ENCODE data around the gene SYNE2.

The SYNE2 gene

GRCh38 chr14:63918411-63918810, 65.6 kb downstream of the SYNE2 start:
- Histone ChIP-seq H3K4me1 (no peaks in the 10 kb centered on the region), H3K4me2 (ENCODE audit: low read length) (no peak overlapping the region), H3K36me3 (ENCODE audit: control insufficient read depth, insufficient read depth, low read length) (no peaks in the 10 kb centered on the region), H2AFZ (no peak overlapping the region), H3K27me3 (ENCODE audit: control insufficient read depth, insufficient read depth, low read length) (no peaks in the 10 kb centered on the region), H3K9ac (no peak overlapping the region), H3K4me3 (ENCODE audit: low read depth, low read length) (no peak overlapping the region), H3K9me3 (ENCODE audit: control insufficient read depth, low read length) (no peaks in the 10 kb centered on the region), H3K27ac (no peak overlapping the region), H3K79me2 (peaks cover 2% of the 10 kb centered on the region)
- no peak for TF ChIP-seq CTCF (IDR thresholded peaks at IDR 0.05)

GRCh38 chr14:63922696-63923421, 70.1 kb downstream of the SYNE2 start:
- Histone ChIP-seq H3K9me3 (ENCODE audit: control insufficient read depth, low read length) (no peaks in the 10 kb centered on the region), H3K9ac (no peak overlapping the region), H3K27me3 (ENCODE audit: control insufficient read depth, insufficient read depth, low read length) (no peaks in the 10 kb centered on the region), H2AFZ (no peak overlapping the region), H3K36me3 (ENCODE audit: control insufficient read depth, insufficient read depth, low read length) (no peaks in the 10 kb centered on the region), H3K4me3 (ENCODE audit: low read depth, low read length) (no peak overlapping the region), H3K4me1 (no peaks in the 10 kb centered on the region), H3K4me2 (ENCODE audit: low read length) (no peak overlapping the region), H3K79me2 (peaks cover 6% of the 10 kb centered on the region), H3K27ac (no peak overlapping the region)
- no peak for TF ChIP-seq CTCF (IDR thresholded peaks at IDR 0.05)

GRCh38 chr14:63923422-63923752, 70.6 kb downstream of the SYNE2 start:
- no peak overlapping the region for H2AFZ ChIP-seq
- H3K27ac ChIP-seq, result no peak overlapping the region
- no peak for TF ChIP-seq CTCF (IDR thresholded peaks at IDR 0.05)
- H3K4me3 ChIP-seq (ENCODE audit: low read depth, low read length), result no peak overlapping the region
- no peak overlapping the region for H3K4me2 ChIP-seq (ENCODE audit: low read length)
- H3K9me3 ChIP-seq (ENCODE audit: control insufficient read depth, low read length), result no peaks in the 10 kb centered on the region
- no peaks in the 10 kb centered on the region for H3K27me3 ChIP-seq (ENCODE audit: control insufficient read depth, insufficient read depth, low read length)
- H3K9ac ChIP-seq, result no peak overlapping the region
- peaks cover 6% of the 10 kb centered on the region for H3K79me2 ChIP-seq
- no peaks in the 10 kb centered on the region for H3K4me1 ChIP-seq
- H3K36me3 ChIP-seq (ENCODE audit: control insufficient read depth, insufficient read depth, low read length), result no peaks in the 10 kb centered on the region

- no peak overlapping the region for H3K27ac ChIP-seq
- no peak for TF ChIP-seq CTCF (IDR thresholded peaks at IDR 0.05)
Measured at GRCh38 chr14:63924375-63924774, 71.6 kb downstream of the SYNE2 start.

GRCh38 chr14:63926641-63927040, 73.8 kb downstream of the SYNE2 start:
- no peak for TF ChIP-seq CTCF (IDR thresholded peaks at IDR 0.05)
- H3K4me2 ChIP-seq (ENCODE audit: low read length), result no peak overlapping the region
- no peak overlapping the region for H3K27ac ChIP-seq
- no peak overlapping the region for H3K9ac ChIP-seq
- no peak overlapping the region for H2AFZ ChIP-seq
- H3K36me3 ChIP-seq (ENCODE audit: control insufficient read depth, insufficient read depth, low read length), result no peaks in the 10 kb centered on the region
- H3K79me2 ChIP-seq, result peaks cover 4% of the 10 kb centered on the region
- H3K27me3 ChIP-seq (ENCODE audit: control insufficient read depth, insufficient read depth, low read length), result no peaks in the 10 kb centered on the region
- no peak overlapping the region for H3K4me3 ChIP-seq (ENCODE audit: low read depth, low read length)
- H3K4me1 ChIP-seq, result no peaks in the 10 kb centered on the region
- no peaks in the 10 kb centered on the region for H3K9me3 ChIP-seq (ENCODE audit: control insufficient read depth, low read length)

More at GRCh38 chr14:63924375-63924774, 71.6 kb downstream of the SYNE2 start:
- no peak overlapping the region for H3K9ac ChIP-seq
- H3K79me2 ChIP-seq, result peaks cover 4% of the 10 kb centered on the region
- H3K4me1 ChIP-seq, result no peaks in the 10 kb centered on the region
- no peak overlapping the region for H2AFZ ChIP-seq
- no peak overlapping the region for H3K4me2 ChIP-seq (ENCODE audit: low read length)
- H3K9me3 ChIP-seq (ENCODE audit: control insufficient read depth, low read length), result no peaks in the 10 kb centered on the region
- no peaks in the 10 kb centered on the region for H3K27me3 ChIP-seq (ENCODE audit: control insufficient read depth, insufficient read depth, low read length)
- H3K36me3 ChIP-seq (ENCODE audit: control insufficient read depth, insufficient read depth, low read length), result no peaks in the 10 kb centered on the region
- H3K4me3 ChIP-seq (ENCODE audit: low read depth, low read length), result no peak overlapping the region
